GM12801 (cell line): Measurements from ENCODE around the gene MB21D2.

Source experiments
- CTCF ChIP-seq: IDR thresholded peaks from one replicate; pipeline ENCODE4 v1.5.1; 2011; ENCODE audit warnings: control low read depth; ENCODE audit not compliant: insufficient read length; ENCODE audit errors: extremely low read depth

The MB21D2 gene

GRCh38 chr3:192901435-192901834, 16.2 kb downstream of the MB21D2 start:
- TF ChIP-seq CTCF: no peak

DNA sequence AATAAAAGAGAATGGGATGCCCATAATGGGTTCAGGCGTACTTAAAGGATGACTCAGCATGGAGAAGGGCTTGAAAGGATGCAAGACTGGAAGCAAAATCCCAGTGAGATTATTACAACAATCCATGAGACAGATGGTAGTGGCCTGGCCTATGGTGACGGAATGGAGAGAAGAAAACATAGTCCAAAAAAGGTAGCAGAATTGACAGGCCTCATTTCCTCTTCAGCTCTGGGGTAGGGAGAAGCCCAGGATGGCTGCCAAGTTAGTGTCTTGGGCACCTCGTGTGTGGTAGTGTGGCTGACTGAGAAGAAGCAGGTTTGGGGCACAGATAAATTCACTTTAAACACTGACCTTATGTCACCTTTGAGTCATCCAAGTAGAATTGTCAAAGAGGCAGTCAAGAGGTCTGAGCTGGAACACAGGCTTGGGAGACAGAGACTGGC, 18.1 kb downstream of the MB21D2 start:
- TF ChIP-seq CTCF: no peak

DNA sequence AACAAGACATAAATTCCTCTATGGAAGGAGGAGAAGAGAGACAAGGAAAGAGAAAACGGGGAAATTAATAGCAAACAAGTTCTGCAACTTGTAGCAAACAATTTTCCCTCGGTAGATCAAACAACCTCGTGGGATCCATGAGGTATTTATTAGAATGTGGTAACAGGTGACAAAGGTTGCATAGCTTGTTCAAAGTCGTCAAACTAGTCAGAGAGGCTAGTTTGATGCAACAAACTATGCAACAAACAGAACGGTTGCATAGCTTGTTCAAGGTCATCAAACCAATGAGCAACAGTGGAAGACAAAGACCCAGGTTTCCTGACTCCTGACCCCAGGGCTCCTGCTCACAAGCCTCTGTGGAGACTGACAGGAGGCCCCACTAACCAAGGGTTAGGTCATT, 20.7 kb downstream of the MB21D2 start:
- no peak for TF ChIP-seq CTCF

DNA sequence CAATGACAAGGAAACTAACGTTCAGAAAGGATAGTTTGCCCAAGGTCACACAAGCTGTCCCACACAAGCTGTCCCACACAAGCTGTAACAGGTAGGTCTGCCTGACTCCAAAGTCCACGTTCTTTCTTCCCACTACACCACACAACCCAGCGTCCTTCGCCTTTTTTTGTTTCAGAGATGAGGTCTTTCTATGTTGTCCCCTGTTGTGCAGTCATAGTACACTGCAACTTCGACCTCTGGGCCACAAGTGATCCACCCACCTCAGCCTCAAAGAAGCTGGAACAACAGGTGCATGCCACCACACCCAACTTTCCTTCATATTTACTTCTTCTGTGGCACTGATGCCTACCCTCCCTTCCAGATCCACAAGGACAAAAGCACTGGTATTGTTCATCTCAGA, 21.4 kb downstream of the MB21D2 start:
- no peak for TF ChIP-seq CTCF

- no peak for TF ChIP-seq CTCF
Measured at GRCh38 chr3:192894676-192895075, 23.0 kb downstream of the MB21D2 start.

- no peak for TF ChIP-seq CTCF
Measured at GRCh38 chr3:192892981-192893700, 24.5 kb downstream of the MB21D2 start.

DNA sequence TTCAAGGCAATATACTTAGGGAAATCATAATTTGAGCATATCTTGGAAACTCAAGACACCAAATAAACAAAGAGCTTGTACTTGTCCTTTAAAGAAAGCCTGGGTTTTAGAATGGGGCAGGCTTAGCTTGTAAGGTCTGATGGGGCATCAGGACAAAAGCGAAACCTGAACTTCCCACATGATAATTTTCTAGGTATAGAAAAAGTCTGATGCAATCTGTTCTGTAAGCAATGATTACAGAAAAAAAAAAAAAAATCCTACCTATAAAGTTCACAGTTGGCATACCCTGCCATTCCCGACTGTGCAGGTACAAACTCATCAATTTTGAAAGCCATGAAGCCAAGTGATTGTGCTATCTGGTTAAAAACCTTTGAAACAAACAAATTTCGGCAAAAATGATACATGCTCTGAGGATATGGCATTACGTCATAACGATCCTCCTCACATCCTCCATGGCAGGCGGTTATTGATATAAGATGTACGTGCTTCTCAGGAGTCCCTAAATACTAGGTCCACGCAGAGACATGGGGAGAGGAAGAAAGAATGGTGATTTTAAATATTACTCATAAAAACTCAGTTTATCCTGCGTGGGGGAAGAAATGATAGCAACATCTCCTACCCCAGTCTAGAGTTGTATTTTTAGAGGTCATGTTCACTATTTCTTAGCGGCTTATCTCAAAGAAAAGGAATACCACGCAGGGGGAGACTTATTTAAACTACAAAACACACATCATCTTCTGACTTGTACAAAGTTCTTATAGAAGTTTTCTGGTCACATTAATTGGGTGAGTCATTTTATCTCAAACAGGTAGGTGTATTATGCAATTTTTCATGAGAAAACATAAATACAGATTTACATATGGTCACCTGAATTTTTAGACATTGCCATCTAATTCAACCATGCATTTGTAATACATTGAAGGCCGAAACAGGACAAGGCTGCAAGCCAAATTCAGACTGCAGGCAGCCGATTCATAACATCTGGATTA, 27.0 kb downstream of the MB21D2 start:
- TF ChIP-seq CTCF: no peak
